Naive B cell (primary cell): ENCODE results near the gene ZNF516. TPM values are rescaled to one million over a fixed set of nuclear protein-coding genes. Genes with fewer than 3 reads are reported as not detected.

ENCODE experiments used
- ATAC-seq, 2 donors: fragments of 150-1000 bp; cut with Tn5 transposase; 2 replicates each; pipeline ENCODE4 v1.10.0; 2021; ENCODE audit warnings: low read depth in 2 of 2, mild to moderate bottlenecking in 2 of 2, moderate library complexity in 2 of 2
- DNase-seq: peaks from one replicate; pipeline ENCODE4 v3.0.0; 2022
- H3K27ac Mint-ChIP-seq, 6 donors: one replicate each; pipeline ENCODE4 v1.8.0; 2020 to 2022; ENCODE audit warnings: mild to moderate bottlenecking in 6 of 6, mixed read lengths in 6 of 6, moderate library complexity in 5 of 6, inconsistent platforms in 2 of 6
- H3K27me3 Mint-ChIP-seq, 3 donors: one replicate each; pipeline ENCODE4 v1.8.0; 2021 to 2022; ENCODE audit warnings: mixed read lengths in 3 of 3, mild to moderate bottlenecking in 1 of 3
- H3K36me3 Mint-ChIP-seq, 2 donors: one replicate each; pipeline ENCODE4 v1.8.0; 2020 to 2022; ENCODE audit warnings: mixed read lengths in 2 of 2, inconsistent platforms in 1 of 2, mild to moderate bottlenecking in 1 of 2
- H3K4me1 Mint-ChIP-seq, 3 donors: one replicate each; pipeline ENCODE4 v1.8.0; 2020 to 2022; ENCODE audit warnings: mixed read lengths in 3 of 3, inconsistent platforms in 1 of 3, mild to moderate bottlenecking in 1 of 3, moderate library complexity in 1 of 3
- H3K4me3 Mint-ChIP-seq, 8 donors: one replicate each; pipeline ENCODE4 v1.8.0; 2020 to 2022; ENCODE audit warnings: mild to moderate bottlenecking in 8 of 8, mixed read lengths in 8 of 8, moderate library complexity in 8 of 8, inconsistent platforms in 2 of 8
- H3K9me3 Mint-ChIP-seq, 7 donors: one replicate each; pipeline ENCODE4 v1.8.0; 2020 to 2022; ENCODE audit warnings: mixed read lengths in 7 of 7, mild to moderate bottlenecking in 5 of 7, inconsistent platforms in 2 of 7, moderate library complexity in 1 of 7
- polyA plus RNA-seq, 6 donors: library from polyadenylated mRNA; unstranded; fragments of 300-500 nt; fragmentation: Illumina TruSeq; gene quantifications; one replicate each; pipeline ENCODE4 v1.2.3, GENCODE V29; 2021; ENCODE audit warnings: low read depth in 6 of 6

The ZNF516 gene
- polyA plus RNA-seq, 6 donors from 2014 or later = 1.7 to 7.5 (median 4.8) TPM

- peaks cover 0 to 6% of the 10 kb centered on the region in 2 donors for H3K36me3 Mint-ChIP-seq
- DNase-seq (no peak), ATAC-seq (no peak)
- peak overlapping the region in 1 of 6 donors; percentile 87 for H3K27ac Mint-ChIP-seq
- H3K4me1 Mint-ChIP-seq = peaks cover 41 to 61% (median 55%) of the 10 kb centered on the region in 3 donors
- peak overlapping the region in 1 of 8 donors; percentile 38 for H3K4me3 Mint-ChIP-seq
- H3K9me3 Mint-ChIP-seq = peaks cover 0 to 4% (median 0%) of the 10 kb centered on the region in 7 donors
- no peaks in the 10 kb centered on the region for H3K27me3 Mint-ChIP-seq
These were observed 106.1 kb downstream of the ZNF516 start for GRCh38 chr18:76388891-76389423.

GRCh38 chr18:76388261-76388660, 106.8 kb downstream of the ZNF516 start:
- DNase-seq (no peak), ATAC-seq (no peak)
- peaks cover 0 to 4% (median 0%) of the 10 kb centered on the region in 7 donors for H3K9me3 Mint-ChIP-seq
- H3K36me3 Mint-ChIP-seq = peaks cover 0 to 6% of the 10 kb centered on the region in 2 donors
- peak overlapping the region in 1 of 6 donors; percentile 38 for H3K27ac Mint-ChIP-seq
- peak overlapping the region in 1 of 8 donors; percentile 11 for H3K4me3 Mint-ChIP-seq
- H3K27me3 Mint-ChIP-seq = no peaks in the 10 kb centered on the region
- H3K4me1 Mint-ChIP-seq = peaks cover 41 to 61% (median 60%) of the 10 kb centered on the region in 3 donors

GRCh38 chr18:76387608-76388007, 107.4 kb downstream of the ZNF516 start:
- DNase-seq (no peak), ATAC-seq (no peak)
- peak overlapping the region in 2 of 8 donors; percentile 36 to 73 for H3K4me3 Mint-ChIP-seq
- no peaks in the 10 kb centered on the region for H3K27me3 Mint-ChIP-seq
- H3K9me3 Mint-ChIP-seq = peaks cover 0 to 4% (median 0%) of the 10 kb centered on the region in 7 donors
- H3K4me1 Mint-ChIP-seq = peaks cover 41 to 62% (median 61%) of the 10 kb centered on the region in 3 donors
- H3K27ac Mint-ChIP-seq = no peak overlapping the region
- peaks cover 0 to 6% of the 10 kb centered on the region in 2 donors for H3K36me3 Mint-ChIP-seq

DNA sequence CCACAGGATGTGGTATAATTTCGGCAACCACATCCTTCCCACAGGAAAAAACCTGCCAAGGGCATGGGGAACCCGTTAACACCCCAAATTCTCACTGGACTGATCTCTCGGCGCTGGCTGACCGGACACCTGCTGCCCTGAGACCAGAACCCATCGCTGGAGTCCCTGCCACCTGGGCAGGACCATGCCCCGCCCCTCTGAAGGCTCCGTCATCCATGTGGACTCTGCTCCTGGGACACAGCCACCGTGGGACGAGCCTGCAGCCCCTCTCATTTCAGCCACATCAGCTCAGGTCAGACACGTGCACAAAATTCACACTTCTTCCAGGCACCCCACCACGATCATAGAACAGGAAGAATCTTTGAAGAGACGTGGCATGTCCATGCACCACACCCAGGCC, 108.2 kb downstream of the ZNF516 start:
- no peak for ATAC-seq
- H3K4me1 Mint-ChIP-seq = peaks cover 35 to 59% (median 56%) of the 10 kb centered on the region in 3 donors
- peak overlapping the region in 4 of 8 donors; percentile 26 to 62 (median 49) for H3K4me3 Mint-ChIP-seq

GRCh38 chr18:76386071-76386470, 109.0 kb downstream of the ZNF516 start:
- no peak for ATAC-seq
- Mint-ChIP-seq H3K27ac (peak overlapping the region in 1 of 6 donors; percentile 19), H3K4me1 (peaks cover 28 to 51% (median 49%) of the 10 kb centered on the region in 3 donors), H3K36me3 (peaks cover 0 to 6% of the 10 kb centered on the region in 2 donors), H3K27me3 (no peaks in the 10 kb centered on the region), H3K4me3 (no peak overlapping the region), H3K9me3 (peaks cover 0 to 4% (median 0%) of the 10 kb centered on the region in 7 donors)
- DNase-seq = no peak

More for the DNA sequence above, 108.2 kb downstream of the ZNF516 start:
- peaks cover 0 to 6% of the 10 kb centered on the region in 2 donors for H3K36me3 Mint-ChIP-seq
- peak overlapping the region in 2 of 6 donors; percentile 54 to 78 for H3K27ac Mint-ChIP-seq
- H3K27me3 Mint-ChIP-seq = no peaks in the 10 kb centered on the region
- H3K9me3 Mint-ChIP-seq = peaks cover 0 to 4% (median 0%) of the 10 kb centered on the region in 7 donors
- DNase-seq = no peak

GRCh38 chr18:76385681-76385975, 109.4 kb downstream of the ZNF516 start:
- Mint-ChIP-seq H3K27ac (no peak overlapping the region), H3K36me3 (peaks cover 3 to 8% of the 10 kb centered on the region in 2 donors), H3K4me3 (no peak overlapping the region), H3K27me3 (no peaks in the 10 kb centered on the region), H3K4me1 (peaks cover 24 to 47% (median 44%) of the 10 kb centered on the region in 3 donors), H3K9me3 (peaks cover 0 to 4% (median 0%) of the 10 kb centered on the region in 7 donors)
- no peak for DNase-seq
- ATAC-seq = no peak

- ATAC-seq (no peak), DNase-seq (no peak)
- Mint-ChIP-seq H3K4me3 (no peak overlapping the region), H3K27ac (no peak overlapping the region), H3K9me3 (peaks cover 0 to 4% (median 0%) of the 10 kb centered on the region in 7 donors), H3K36me3 (peaks cover 9 to 14% of the 10 kb centered on the region in 2 donors), H3K4me1 (peaks cover 21 to 43% (median 39%) of the 10 kb centered on the region in 3 donors), H3K27me3 (no peaks in the 10 kb centered on the region)
These were observed 110.0 kb downstream of the ZNF516 start for GRCh38 chr18:76384861-76385680.

- H3K4me1 Mint-ChIP-seq = peaks cover 20 to 36% (median 30%) of the 10 kb centered on the region in 3 donors
- DNase-seq = no peak
- no peak overlapping the region for H3K4me3 Mint-ChIP-seq
- no peak for ATAC-seq
- peaks cover 12 to 18% of the 10 kb centered on the region in 2 donors for H3K36me3 Mint-ChIP-seq
- H3K27ac Mint-ChIP-seq = no peak overlapping the region
- peaks cover 0 to 4% (median 0%) of the 10 kb centered on the region in 7 donors for H3K9me3 Mint-ChIP-seq
- no peaks in the 10 kb centered on the region for H3K27me3 Mint-ChIP-seq
These were observed 110.8 kb downstream of the ZNF516 start for GRCh38 chr18:76384114-76384790.

- DNase-seq (no peak), ATAC-seq (no peak)
- H3K4me3 Mint-ChIP-seq = no peak overlapping the region
- H3K9me3 Mint-ChIP-seq = peaks cover 0 to 4% (median 0%) of the 10 kb centered on the region in 7 donors
- H3K27ac Mint-ChIP-seq = peak overlapping the region in 2 of 6 donors; percentile 26 to 69
- H3K27me3 Mint-ChIP-seq = no peaks in the 10 kb centered on the region
- peaks cover 12 to 16% of the 10 kb centered on the region in 2 donors for H3K36me3 Mint-ChIP-seq
- peaks cover 16 to 32% (median 24%) of the 10 kb centered on the region in 3 donors for H3K4me1 Mint-ChIP-seq
These were observed 111.4 kb downstream of the ZNF516 start for GRCh38 chr18:76383636-76384035.

DNA sequence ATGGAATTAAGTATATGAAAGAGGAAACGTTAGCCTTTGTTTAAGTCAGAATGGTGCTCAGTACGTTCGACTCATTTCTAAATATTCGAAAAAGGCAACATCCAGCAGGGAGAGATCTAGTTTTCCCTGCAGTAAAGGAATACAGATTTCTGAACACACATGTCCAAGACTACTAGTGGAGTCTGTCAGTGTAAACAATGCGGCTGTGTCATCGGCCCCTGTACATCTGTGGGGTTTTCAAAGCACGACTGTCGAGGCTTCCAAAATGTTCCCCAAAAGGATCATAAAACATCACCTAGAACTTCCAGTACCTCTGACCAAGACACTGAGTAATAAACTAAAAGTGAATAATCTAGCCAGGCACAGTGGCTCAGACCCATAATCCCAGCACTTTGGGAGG, 112.8 kb downstream of the ZNF516 start:
- Mint-ChIP-seq H3K27me3 (no peaks in the 10 kb centered on the region), H3K4me3 (no peak overlapping the region), H3K36me3 (peaks cover 12% of the 10 kb centered on the region in 2 donors), H3K9me3 (no peaks in the 10 kb centered on the region), H3K4me1 (peaks cover 5 to 21% (median 12%) of the 10 kb centered on the region in 3 donors), H3K27ac (peak overlapping the region in 2 of 6 donors; percentile 28 to 71)
- no peak for DNase-seq
- ATAC-seq = no peak

- Mint-ChIP-seq H3K27me3 (no peaks in the 10 kb centered on the region), H3K27ac (peak overlapping the region in 2 of 6 donors; percentile 28 to 58), H3K36me3 (peaks cover 12% of the 10 kb centered on the region in 2 donors), H3K4me1 (peaks cover 4 to 21% (median 8%) of the 10 kb centered on the region in 3 donors), H3K9me3 (no peaks in the 10 kb centered on the region), H3K4me3 (no peak overlapping the region)
- DNase-seq (no peak), ATAC-seq (no peak)
These were observed 114.1 kb downstream of the ZNF516 start for GRCh38 chr18:76380791-76381405.

DNA sequence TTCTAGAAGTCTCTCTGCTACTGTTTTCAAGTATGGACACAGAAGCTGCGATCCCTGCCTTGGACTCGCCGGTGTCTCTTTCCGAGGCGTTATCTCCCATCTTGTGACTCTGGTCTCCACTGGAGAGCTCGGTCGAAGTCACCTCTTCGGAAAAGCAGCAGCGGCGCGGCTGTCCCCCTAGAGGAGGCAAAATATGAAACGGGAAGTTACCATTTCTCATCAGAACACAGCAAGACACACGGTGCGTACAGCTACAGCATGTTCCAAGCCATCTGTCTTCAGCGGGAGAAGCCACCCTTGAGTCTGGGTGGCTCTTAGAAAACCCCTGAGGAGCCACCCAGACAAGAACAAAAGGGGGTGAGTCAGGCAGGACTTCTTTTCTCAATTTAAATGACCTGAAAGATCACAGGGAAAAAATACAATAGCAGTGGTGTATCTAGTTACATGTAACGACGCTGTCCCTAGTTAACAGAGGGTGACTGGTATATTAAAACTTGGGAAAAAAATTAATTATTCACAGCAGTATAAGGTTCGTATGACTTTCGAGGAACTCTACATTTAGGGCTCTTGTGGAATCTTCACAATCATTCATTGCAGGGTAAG, 114.8 kb downstream of the ZNF516 start:
- ATAC-seq (no peak), DNase-seq (no peak)
- Mint-ChIP-seq H3K27ac (no peak overlapping the region), H3K36me3 (peaks cover 12% of the 10 kb centered on the region in 2 donors), H3K9me3 (no peaks in the 10 kb centered on the region), H3K4me1 (peaks cover 10 to 27% (median 14%) of the 10 kb centered on the region in 3 donors), H3K27me3 (no peaks in the 10 kb centered on the region), H3K4me3 (no peak overlapping the region)
